SK-N-SH treated with all-trans-retinoic acid at 6 μM for 48 hours (cell line): Measurements from ENCODE around the gene GPBP1.
"Not testable (repeated sequence)": the region's sequence is repeated elsewhere in the genome, so short reads cannot be mapped to it uniquely, and the experiment has no call there.

ENCODE experiments used
- ATAC-seq: fragments of 200-7000 bp; cut with Tn5 transposase; 3 replicates; pipeline ENCODE4 v1.9.1; 2020; ENCODE audit warnings: mild to moderate bottlenecking, moderate library complexity
- CSDC2 ChIP-seq: fragments of 250-450 bp; sonication (Bioruptor Pico); IDR thresholded peaks from 2 replicates; pipeline ENCODE4 v1.5.0; 2020; ENCODE audit warnings: mild to moderate bottlenecking, moderate library complexity
- ESRRG ChIP-seq: fragments of 250-450 bp; sonication (Bioruptor Pico); IDR thresholded peaks from 2 replicates; pipeline ENCODE4 v1.6.1; 2021; ENCODE audit warnings: mild to moderate bottlenecking
- GLIS3 ChIP-seq: fragments of 250-450 bp; sonication (Bioruptor Pico); IDR thresholded peaks from 2 replicates; pipeline ENCODE4 v1.5.0; 2020; ENCODE audit warnings: mild to moderate bottlenecking, moderate library complexity
- ISL1 ChIP-seq: fragments of 250-450 bp; sonication (Bioruptor Pico); IDR thresholded peaks from 2 replicates; pipeline ENCODE4 v2.1.2; 2022; ENCODE audit warnings: mild to moderate bottlenecking, moderate library complexity
- OSR1 ChIP-seq: fragments of 250-450 bp; sonication (Bioruptor Pico); IDR thresholded peaks from 2 replicates; pipeline ENCODE4 v1.8.0; 2022; ENCODE audit warnings: moderate library complexity, mild to moderate bottlenecking, inconsistent platforms
- PATZ1 ChIP-seq: fragments of 250-450 bp; sonication (Bioruptor Pico); IDR thresholded peaks from 2 replicates; pipeline ENCODE4 v1.8.0; 2020; ENCODE audit warnings: mild to moderate bottlenecking, moderate library complexity, borderline replicate concordance
- POU6F1 ChIP-seq: fragments of 250-450 bp; sonication (Bioruptor Pico); IDR thresholded peaks from 2 replicates; pipeline ENCODE4 v1.8.0; 2021; ENCODE audit warnings: low read depth, mild to moderate bottlenecking, moderate library complexity, borderline replicate concordance
- PPARA ChIP-seq: fragments of 250-450 bp; sonication (Bioruptor Pico); IDR thresholded peaks from 2 replicates; pipeline ENCODE4 v1.5.0; 2020; ENCODE audit warnings: mild to moderate bottlenecking, borderline replicate concordance
- RARB ChIP-seq: fragments of 250-450 bp; sonication (Bioruptor Pico); IDR thresholded peaks from 2 replicates; pipeline ENCODE4 v1.8.0; 2021; ENCODE audit warnings: mild to moderate bottlenecking, moderate library complexity
- SNAI2 ChIP-seq: fragments of 250-450 bp; sonication (Bioruptor Pico); IDR thresholded peaks from 2 replicates; pipeline ENCODE4 v1.5.0; 2020; ENCODE audit warnings: mild to moderate bottlenecking, moderate library complexity
- TCF4 ChIP-seq: fragments of 250-450 bp; sonication (Bioruptor Pico); IDR thresholded peaks from 2 replicates; pipeline ENCODE4 v1.8.0; 2021; ENCODE audit warnings: mild to moderate bottlenecking, moderate library complexity, borderline replicate concordance
- TOX ChIP-seq: fragments of 250-450 bp; sonication (Bioruptor Pico); IDR thresholded peaks from 2 replicates; pipeline ENCODE4 v1.8.0; 2021; ENCODE audit warnings: mild to moderate bottlenecking, moderate library complexity, borderline replicate concordance
- ZC3H10 ChIP-seq: fragments of 250-450 bp; sonication (Bioruptor Pico); IDR thresholded peaks from 2 replicates; pipeline ENCODE4 v1.5.1; 2021; ENCODE audit warnings: mild to moderate bottlenecking, moderate library complexity
- ZFP3 ChIP-seq: fragments of 250-450 bp; sonication (Bioruptor Pico); IDR thresholded peaks from 2 replicates; pipeline ENCODE4 v1.5.0; 2020; ENCODE audit warnings: mild to moderate bottlenecking, moderate library complexity
- ZFP30 ChIP-seq: fragments of 450-650 bp; formaldehyde crosslinking; IDR thresholded peaks from 2 replicates; pipeline ENCODE4 v1.5.0; 2022; ENCODE audit warnings: mild to moderate bottlenecking, moderate library complexity
- ZNF70 ChIP-seq: fragments of 450-650 bp; formaldehyde crosslinking; IDR thresholded peaks from 2 replicates; pipeline ENCODE4 v1.5.0; 2020; ENCODE audit warnings: mild to moderate bottlenecking, moderate library complexity
- ZNF8 ChIP-seq: fragments of 450-650 bp; formaldehyde crosslinking; IDR thresholded peaks from 2 replicates; pipeline ENCODE4 v1.5.0; 2020; ENCODE audit warnings: mild to moderate bottlenecking, moderate library complexity
- TF ChIP-seq, protein P1 (sequence below): fragments of 250-450 bp; sonication (Bioruptor Pico); IDR thresholded peaks from 2 replicates; pipeline ENCODE4 v1.5.1; 2021; ENCODE audit warnings: mild to moderate bottlenecking, moderate library complexity
- TF ChIP-seq, protein P2 (sequence below): fragments of 250-450 bp; sonication (Bioruptor Pico); IDR thresholded peaks from 2 replicates; pipeline ENCODE4 v1.5.0; 2020; ENCODE audit warnings: mild to moderate bottlenecking, moderate library complexity
- TF ChIP-seq, protein P3 (sequence below): fragments of 250-450 bp; sonication (Bioruptor Pico); IDR thresholded peaks from 2 replicates; pipeline ENCODE4 v1.5.1; 2020; ENCODE audit warnings: low read depth, mild to moderate bottlenecking, moderate library complexity

Gene GPBP1

DNA sequence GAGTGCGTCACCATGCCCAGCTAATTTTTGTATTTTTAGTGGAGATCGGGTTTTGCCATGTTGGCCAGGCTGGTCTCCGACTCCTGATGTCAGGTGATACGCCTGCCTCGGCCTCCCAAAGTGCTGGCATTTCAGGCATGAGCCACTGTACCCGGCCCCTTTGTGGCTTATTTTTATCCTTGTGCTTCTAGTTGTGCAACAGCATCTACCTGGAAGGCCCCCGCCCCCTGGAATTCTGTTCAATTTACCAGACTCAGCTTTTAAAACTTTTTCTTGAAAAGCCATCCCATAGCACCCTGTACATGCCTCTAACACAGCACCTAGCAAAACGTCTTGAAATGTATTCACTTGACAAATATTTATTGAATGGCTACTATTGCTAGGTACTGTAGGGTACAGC lies 9.7 kb upstream of the GPBP1 start:
- TF ChIP-seq ZC3H10 (no peak), CSDC2 (CRISPR knock-in tag) (no peak), ISL1 (CRISPR knock-in tag) (no peak), ZNF8 (CRISPR knock-in tag) (no peak), ESRRG (CRISPR knock-in tag) (no peak)
- TF ChIP-seq, protein P1, sequence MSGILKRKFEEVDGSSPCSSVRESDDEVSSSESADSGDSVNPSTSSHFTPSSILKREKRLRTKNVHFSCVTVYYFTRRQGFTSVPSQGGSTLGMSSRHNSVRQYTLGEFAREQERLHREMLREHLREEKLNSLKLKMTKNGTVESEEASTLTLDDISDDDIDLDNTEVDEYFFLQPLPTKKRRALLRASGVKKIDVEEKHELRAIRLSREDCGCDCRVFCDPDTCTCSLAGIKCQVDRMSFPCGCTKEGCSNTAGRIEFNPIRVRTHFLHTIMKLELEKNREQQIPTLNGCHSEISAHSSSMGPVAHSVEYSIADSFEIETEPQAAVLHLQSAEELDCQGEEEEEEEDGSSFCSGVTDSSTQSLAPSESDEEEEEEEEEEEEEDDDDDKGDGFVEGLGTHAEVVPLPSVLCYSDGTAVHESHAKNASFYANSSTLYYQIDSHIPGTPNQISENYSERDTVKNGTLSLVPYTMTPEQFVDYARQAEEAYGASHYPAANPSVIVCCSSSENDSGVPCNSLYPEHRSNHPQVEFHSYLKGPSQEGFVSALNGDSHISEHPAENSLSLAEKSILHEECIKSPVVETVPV (CRISPR knock-in tag): no peak
- TF ChIP-seq, protein P2, sequence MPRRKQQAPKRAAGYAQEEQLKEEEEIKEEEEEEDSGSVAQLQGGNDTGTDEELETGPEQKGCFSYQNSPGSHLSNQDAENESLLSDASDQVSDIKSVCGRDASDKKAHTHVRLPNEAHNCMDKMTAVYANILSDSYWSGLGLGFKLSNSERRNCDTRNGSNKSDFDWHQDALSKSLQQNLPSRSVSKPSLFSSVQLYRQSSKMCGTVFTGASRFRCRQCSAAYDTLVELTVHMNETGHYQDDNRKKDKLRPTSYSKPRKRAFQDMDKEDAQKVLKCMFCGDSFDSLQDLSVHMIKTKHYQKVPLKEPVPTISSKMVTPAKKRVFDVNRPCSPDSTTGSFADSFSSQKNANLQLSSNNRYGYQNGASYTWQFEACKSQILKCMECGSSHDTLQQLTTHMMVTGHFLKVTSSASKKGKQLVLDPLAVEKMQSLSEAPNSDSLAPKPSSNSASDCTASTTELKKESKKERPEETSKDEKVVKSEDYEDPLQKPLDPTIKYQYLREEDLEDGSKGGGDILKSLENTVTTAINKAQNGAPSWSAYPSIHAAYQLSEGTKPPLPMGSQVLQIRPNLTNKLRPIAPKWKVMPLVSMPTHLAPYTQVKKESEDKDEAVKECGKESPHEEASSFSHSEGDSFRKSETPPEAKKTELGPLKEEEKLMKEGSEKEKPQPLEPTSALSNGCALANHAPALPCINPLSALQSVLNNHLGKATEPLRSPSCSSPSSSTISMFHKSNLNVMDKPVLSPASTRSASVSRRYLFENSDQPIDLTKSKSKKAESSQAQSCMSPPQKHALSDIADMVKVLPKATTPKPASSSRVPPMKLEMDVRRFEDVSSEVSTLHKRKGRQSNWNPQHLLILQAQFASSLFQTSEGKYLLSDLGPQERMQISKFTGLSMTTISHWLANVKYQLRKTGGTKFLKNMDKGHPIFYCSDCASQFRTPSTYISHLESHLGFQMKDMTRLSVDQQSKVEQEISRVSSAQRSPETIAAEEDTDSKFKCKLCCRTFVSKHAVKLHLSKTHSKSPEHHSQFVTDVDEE (CRISPR knock-in tag): no peak
- ATAC-seq: no peak

- ATAC-seq: not testable (repeated sequence)
These were observed 8.7 kb upstream of the GPBP1 start for GRCh38 chr5:57165171-57165570.

- TF ChIP-seq GLIS3 (CRISPR knock-in tag): no peak
- no peak for TF ChIP-seq ZNF70 (CRISPR knock-in tag)
- TF ChIP-seq, protein P2 (CRISPR knock-in tag): no peak
- TF ChIP-seq POU6F1 (CRISPR knock-in tag): no peak
- TF ChIP-seq SNAI2 (CRISPR knock-in tag): no peak
- no peak for TF ChIP-seq CSDC2 (CRISPR knock-in tag)
- TF ChIP-seq, protein P1 (CRISPR knock-in tag): no peak
- no peak for TF ChIP-seq TCF4 (CRISPR knock-in tag)
- no peak for TF ChIP-seq TOX (CRISPR knock-in tag)
- no peak for TF ChIP-seq RARB (CRISPR knock-in tag)
- TF ChIP-seq ZFP30 (CRISPR knock-in tag): no peak
- TF ChIP-seq PATZ1 (CRISPR knock-in tag): no peak
- no peak for TF ChIP-seq ZNF8 (CRISPR knock-in tag)
- TF ChIP-seq, protein P3, sequence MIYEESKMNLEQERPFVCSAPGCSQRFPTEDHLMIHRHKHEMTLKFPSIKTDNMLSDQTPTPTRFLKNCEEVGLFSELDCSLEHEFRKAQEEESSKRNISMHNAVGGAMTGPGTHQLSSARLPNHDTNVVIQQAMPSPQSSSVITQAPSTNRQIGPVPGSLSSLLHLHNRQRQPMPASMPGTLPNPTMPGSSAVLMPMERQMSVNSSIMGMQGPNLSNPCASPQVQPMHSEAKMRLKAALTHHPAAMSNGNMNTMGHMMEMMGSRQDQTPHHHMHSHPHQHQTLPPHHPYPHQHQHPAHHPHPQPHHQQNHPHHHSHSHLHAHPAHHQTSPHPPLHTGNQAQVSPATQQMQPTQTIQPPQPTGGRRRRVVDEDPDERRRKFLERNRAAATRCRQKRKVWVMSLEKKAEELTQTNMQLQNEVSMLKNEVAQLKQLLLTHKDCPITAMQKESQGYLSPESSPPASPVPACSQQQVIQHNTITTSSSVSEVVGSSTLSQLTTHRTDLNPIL (CRISPR knock-in tag): no peak
- TF ChIP-seq PPARA (CRISPR knock-in tag): no peak
- TF ChIP-seq ISL1 (CRISPR knock-in tag): no peak
- no peak for TF ChIP-seq OSR1 (CRISPR knock-in tag)
- TF ChIP-seq ZFP3 (CRISPR knock-in tag): no peak
- no peak for ATAC-seq
These were observed 7.6 kb upstream of the GPBP1 start for GRCh38 chr5:57166276-57166675.
